ENCODE results near the gene CYSLTR2. TPM values are rescaled to one million over a fixed set of nuclear protein-coding genes. Genes with fewer than 3 reads are reported as not detected.

The CYSLTR2 gene
- total RNA-seq, 1 experiment from 2014 or later = not detected

GRCh38 chr13:48738311-48738710 is 84.6 kb downstream of the CYSLTR2 start (continued):
- no peak for TF ChIP-seq CTCF (IDR thresholded peaks at IDR 0.05)
- TF ChIP-seq STAT6 (CRISPR knock-in tag; conservative IDR thresholded peaks at IDR 0.05; ENCODE audit: low read depth) = no peak
- TF ChIP-seq ELF4 (CRISPR knock-in tag; IDR thresholded peaks at IDR 0.05; ENCODE audit: low read depth) = no peak
- TF ChIP-seq RELA (CRISPR knock-in tag; IDR thresholded peaks at IDR 0.05; ENCODE audit: borderline replicate concordance) = no peak
- no peak for TF ChIP-seq ETV6 (CRISPR knock-in tag; IDR thresholded peaks at IDR 0.05)
- no peak for TF ChIP-seq ZNF512 (CRISPR knock-in tag; IDR thresholded peaks at IDR 0.05; ENCODE audit: borderline replicate concordance)
- no peak for TF ChIP-seq ATF2 (CRISPR knock-in tag; IDR thresholded peaks at IDR 0.05; ENCODE audit: borderline replicate concordance, low read depth)
- no peak for TF ChIP-seq MXD4 (CRISPR knock-in tag; IDR thresholded peaks at IDR 0.05; ENCODE audit: borderline replicate concordance)
- TF ChIP-seq HMGA2 (CRISPR knock-in tag; IDR thresholded peaks at IDR 0.05) = no peak
- no peak for TF ChIP-seq NR3C1 (CRISPR knock-in tag; conservative IDR thresholded peaks at IDR 0.05; ENCODE audit: low read depth)
- TF ChIP-seq ZNF263 (CRISPR knock-in tag; IDR thresholded peaks at IDR 0.05; ENCODE audit: low read depth) = no peak
- no peak for TF ChIP-seq JUN (CRISPR knock-in tag; IDR thresholded peaks at IDR 0.05)
- TF ChIP-seq ZNF416 (CRISPR knock-in tag; IDR thresholded peaks at IDR 0.05) = no peak
- TF ChIP-seq IRF2 (CRISPR knock-in tag; IDR thresholded peaks at IDR 0.05; ENCODE audit: borderline replicate concordance, low read depth) = no peak
- no peak for TF ChIP-seq TEAD4 (CRISPR knock-in tag; IDR thresholded peaks at IDR 0.05)
- no peak for TF ChIP-seq PREB (CRISPR knock-in tag; IDR thresholded peaks at IDR 0.05; ENCODE audit: borderline replicate concordance)

- Mint-ChIP-seq H3K36me3 (no peaks in the 10 kb centered on the region), H3K27me3 (ENCODE audit: low read depth) (no peaks in the 10 kb centered on the region), H3K27ac (no peak overlapping the region), H3K4me3 (no peak overlapping the region), H3K4me1 (peaks cover 29% of the 10 kb centered on the region), H3K9me3 (peaks cover 9% of the 10 kb centered on the region)
- ChIA-PET CTCF (interaction anchor here (1.1 kb wide), 1 partner anchor 11 kb away, joined by 4 read pairs; no protein-coding TSS in a partner anchor), POLR2A (interaction anchor here (0.7 kb wide), 1 partner anchor 289 kb away, joined by 3 read pairs; no protein-coding TSS in a partner anchor)
- ATAC-seq (no peak), DNase-seq (ENCODE audit: low spot score) (no peak)
- no peak for TF ChIP-seq TEAD4 (CRISPR knock-in tag; IDR thresholded peaks at IDR 0.05)
- TF ChIP-seq OVOL2 (CRISPR knock-in tag; IDR thresholded peaks at IDR 0.05; ENCODE audit: borderline replicate concordance) = no peak
- TF ChIP-seq USF2 (CRISPR knock-in tag; IDR thresholded peaks at IDR 0.05) = no peak
- no peak for TF ChIP-seq EMX1 (CRISPR knock-in tag; IDR thresholded peaks at IDR 0.05)
- no peak for TF ChIP-seq CREM (CRISPR knock-in tag; IDR thresholded peaks at IDR 0.05)
- TF ChIP-seq ERG (CRISPR knock-in tag; IDR thresholded peaks at IDR 0.05) = no peak
- no peak for TF ChIP-seq SMAD4 (CRISPR knock-in tag; IDR thresholded peaks at IDR 0.05)
- no peak for TF ChIP-seq ETV6 (CRISPR knock-in tag; IDR thresholded peaks at IDR 0.05)
- TF ChIP-seq SP1 (CRISPR knock-in tag; conservative IDR thresholded peaks at IDR 0.05) = no peak
- TF ChIP-seq ZNF138 (CRISPR knock-in tag; conservative IDR thresholded peaks at IDR 0.05) = no peak
- no peak for TF ChIP-seq MYBL2 (CRISPR knock-in tag; IDR thresholded peaks at IDR 0.05)
These were observed 85.7 kb downstream of the CYSLTR2 start for GRCh38 chr13:48739386-48739964.

Data from WTC11 (cell line).